ENCODE measurements around the gene MYO18A.

DNA sequence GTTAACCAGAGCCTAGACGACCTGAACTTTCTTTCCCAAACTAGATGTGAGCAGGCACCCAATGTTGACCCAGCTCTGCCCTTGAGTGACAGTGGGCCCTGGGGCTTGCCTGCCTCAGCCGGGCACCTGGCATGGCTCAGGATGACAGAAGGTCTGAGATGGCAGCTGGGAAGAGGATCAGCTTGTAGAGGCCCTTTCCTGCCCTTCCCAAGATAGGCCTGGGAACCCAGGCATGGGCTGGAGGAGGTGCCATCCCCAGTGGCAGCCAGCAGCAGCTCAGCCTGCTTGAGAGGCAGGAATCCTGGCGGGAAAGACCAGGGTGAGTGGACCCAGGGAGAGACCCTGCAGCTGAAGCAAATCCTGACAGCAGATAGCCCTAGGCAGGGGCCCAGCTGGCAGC, 78.2 kb downstream of the MYO18A start:
- TF ChIP-seq CTCF (IDR thresholded peaks at IDR 0.05) = no peak
- TF ChIP-seq EZH2 (IDR thresholded peaks at IDR 0.05) = no peak
